Right forelimb (tissue), 1 donor: ENCODE measurements around the gene KCNH4.

ENCODE experiments used
- DNase-seq: peaks from one replicate; pipeline ENCODE4 v3.0.0-alpha.2; 2018

Gene KCNH4

GRCh38 chr17:42116705-42117396, 64.1 kb downstream of the KCNH4 start:
- DNase-seq, result peak; percentile 86

- DNase-seq, result no peak
Observed at GRCh38 chr17:42114118-42114517, 66.8 kb downstream of the KCNH4 start.

GRCh38 chr17:42113293-42114069, 67.5 kb downstream of the KCNH4 start:
- DNase-seq, result no peak

GRCh38 chr17:42112552-42113176, 68.3 kb downstream of the KCNH4 start, which contains the start of gene DHX58:
Gene DHX58 (minus strand): TSS chr17:42112714. CDS start chr17:42111892, 822 bp downstream.
- DNase-seq, result peak; percentile 81

- no peak for DNase-seq
Observed at GRCh38 chr17:42111871-42112551, 68.9 kb downstream of the KCNH4 start.

GRCh38 chr17:42111265-42111636, 69.7 kb downstream of the KCNH4 start:
- no peak for DNase-seq

- DNase-seq, result no peak
Observed at GRCh38 chr17:42110301-42111264, 70.4 kb downstream of the KCNH4 start.

GRCh38 chr17:42109086-42109485, 71.9 kb downstream of the KCNH4 start:
- no peak for DNase-seq

GRCh38 chr17:42107597-42108576, 73.1 kb downstream of the KCNH4 start:
- peak; percentile 73 for DNase-seq

GRCh38 chr17:42107124-42107523, 73.8 kb downstream of the KCNH4 start:
- DNase-seq, result no peak
